ENCODE data around the gene SHC1.

SHC1 gene

GRCh38 chr1:154944401-154945159, 26.0 kb downstream of the SHC1 start:
- no peak for TF ChIP-seq POLR2AphosphoS5 (IDR thresholded peaks at IDR 0.05; ENCODE audit: low read depth, low read length)
- TF ChIP-seq, protein P1, sequence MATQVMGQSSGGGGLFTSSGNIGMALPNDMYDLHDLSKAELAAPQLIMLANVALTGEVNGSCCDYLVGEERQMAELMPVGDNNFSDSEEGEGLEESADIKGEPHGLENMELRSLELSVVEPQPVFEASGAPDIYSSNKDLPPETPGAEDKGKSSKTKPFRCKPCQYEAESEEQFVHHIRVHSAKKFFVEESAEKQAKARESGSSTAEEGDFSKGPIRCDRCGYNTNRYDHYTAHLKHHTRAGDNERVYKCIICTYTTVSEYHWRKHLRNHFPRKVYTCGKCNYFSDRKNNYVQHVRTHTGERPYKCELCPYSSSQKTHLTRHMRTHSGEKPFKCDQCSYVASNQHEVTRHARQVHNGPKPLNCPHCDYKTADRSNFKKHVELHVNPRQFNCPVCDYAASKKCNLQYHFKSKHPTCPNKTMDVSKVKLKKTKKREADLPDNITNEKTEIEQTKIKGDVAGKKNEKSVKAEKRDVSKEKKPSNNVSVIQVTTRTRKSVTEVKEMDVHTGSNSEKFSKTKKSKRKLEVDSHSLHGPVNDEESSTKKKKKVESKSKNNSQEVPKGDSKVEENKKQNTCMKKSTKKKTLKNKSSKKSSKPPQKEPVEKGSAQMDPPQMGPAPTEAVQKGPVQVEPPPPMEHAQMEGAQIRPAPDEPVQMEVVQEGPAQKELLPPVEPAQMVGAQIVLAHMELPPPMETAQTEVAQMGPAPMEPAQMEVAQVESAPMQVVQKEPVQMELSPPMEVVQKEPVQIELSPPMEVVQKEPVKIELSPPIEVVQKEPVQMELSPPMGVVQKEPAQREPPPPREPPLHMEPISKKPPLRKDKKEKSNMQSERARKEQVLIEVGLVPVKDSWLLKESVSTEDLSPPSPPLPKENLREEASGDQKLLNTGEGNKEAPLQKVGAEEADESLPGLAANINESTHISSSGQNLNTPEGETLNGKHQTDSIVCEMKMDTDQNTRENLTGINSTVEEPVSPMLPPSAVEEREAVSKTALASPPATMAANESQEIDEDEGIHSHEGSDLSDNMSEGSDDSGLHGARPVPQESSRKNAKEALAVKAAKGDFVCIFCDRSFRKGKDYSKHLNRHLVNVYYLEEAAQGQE (IDR thresholded peaks at IDR 0.05; ENCODE audit: insufficient read depth in 1 of 2, low read depth in 2 of 2, low read length in 2 of 2) = no peak
- no peak for TF ChIP-seq TAF1 (IDR thresholded peaks at IDR 0.05; ENCODE audit: borderline replicate concordance, insufficient read depth, low read length)
- TF ChIP-seq FOXP2 (optimal IDR thresholded peaks at IDR 0.05; ENCODE audit: borderline replicate concordance, extremely low read depth, extremely low read length, insufficient read depth) = no peak
- TF ChIP-seq SIN3A (IDR thresholded peaks at IDR 0.05; ENCODE audit: borderline replicate concordance, insufficient read depth, low read length) = no peak

DNA sequence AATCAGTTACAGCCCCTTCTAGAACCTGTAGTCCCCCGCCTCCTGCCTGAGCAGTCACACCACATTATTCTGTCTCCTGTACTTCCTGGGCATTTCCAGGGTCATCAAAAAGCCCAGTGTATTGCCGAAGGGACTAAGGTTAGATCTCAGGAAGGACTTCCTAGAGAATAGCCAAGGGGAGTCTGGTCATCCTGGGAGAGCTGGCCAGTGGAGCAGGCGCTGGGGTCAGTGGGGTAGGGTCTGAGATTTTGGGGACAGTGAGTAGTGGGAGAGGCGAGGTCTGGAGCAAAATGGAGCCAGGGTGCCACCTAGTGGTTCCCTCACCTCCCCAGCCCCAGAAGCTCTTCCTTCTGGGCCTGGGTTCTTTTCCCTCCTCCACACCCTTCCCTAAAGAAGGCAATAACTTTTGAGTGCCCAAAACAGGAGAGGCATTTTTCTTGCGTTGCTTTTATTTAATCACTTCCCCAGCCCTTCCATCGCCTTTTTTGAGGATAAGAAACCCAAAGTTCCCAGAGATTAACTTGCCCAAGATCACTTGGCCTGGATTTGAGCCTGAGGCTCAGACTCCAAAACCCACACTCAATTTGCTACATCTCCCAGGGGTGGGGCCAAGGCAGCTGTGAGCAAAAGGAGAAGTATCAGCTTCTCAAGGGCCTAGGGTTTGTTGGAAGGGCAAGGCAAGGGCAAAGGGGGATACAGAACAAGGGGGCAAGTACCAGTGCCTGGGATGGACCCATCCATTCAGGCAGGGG, 26.7 kb downstream of the SHC1 start:
- TF ChIP-seq, protein P1 (IDR thresholded peaks at IDR 0.05; ENCODE audit: insufficient read depth in 1 of 2, low read depth in 2 of 2, low read length in 2 of 2) = no peak
- no peak for TF ChIP-seq POLR2AphosphoS5 (IDR thresholded peaks at IDR 0.05; ENCODE audit: low read depth, low read length)
- no peak for TF ChIP-seq FOXP2 (optimal IDR thresholded peaks at IDR 0.05; ENCODE audit: borderline replicate concordance, extremely low read depth, extremely low read length, insufficient read depth)
- no peak for TF ChIP-seq TAF1 (IDR thresholded peaks at IDR 0.05; ENCODE audit: borderline replicate concordance, insufficient read depth, low read length)
- no peak for TF ChIP-seq SIN3A (IDR thresholded peaks at IDR 0.05; ENCODE audit: borderline replicate concordance, insufficient read depth, low read length)

- TF ChIP-seq POLR2AphosphoS5 (IDR thresholded peaks at IDR 0.05; ENCODE audit: low read depth, low read length) (no peak), TAF1 (IDR thresholded peaks at IDR 0.05; ENCODE audit: borderline replicate concordance, insufficient read depth, low read length) (no peak), SIN3A (IDR thresholded peaks at IDR 0.05; ENCODE audit: borderline replicate concordance, insufficient read depth, low read length) (no peak), FOXP2 (optimal IDR thresholded peaks at IDR 0.05; ENCODE audit: borderline replicate concordance, extremely low read depth, extremely low read length, insufficient read depth) (no peak)
- TF ChIP-seq, protein P1 (IDR thresholded peaks at IDR 0.05; ENCODE audit: insufficient read depth in 1 of 2, low read depth in 2 of 2, low read length in 2 of 2) = no peak
Observed at GRCh38 chr1:154941333-154942013, 29.1 kb downstream of the SHC1 start.

DNA sequence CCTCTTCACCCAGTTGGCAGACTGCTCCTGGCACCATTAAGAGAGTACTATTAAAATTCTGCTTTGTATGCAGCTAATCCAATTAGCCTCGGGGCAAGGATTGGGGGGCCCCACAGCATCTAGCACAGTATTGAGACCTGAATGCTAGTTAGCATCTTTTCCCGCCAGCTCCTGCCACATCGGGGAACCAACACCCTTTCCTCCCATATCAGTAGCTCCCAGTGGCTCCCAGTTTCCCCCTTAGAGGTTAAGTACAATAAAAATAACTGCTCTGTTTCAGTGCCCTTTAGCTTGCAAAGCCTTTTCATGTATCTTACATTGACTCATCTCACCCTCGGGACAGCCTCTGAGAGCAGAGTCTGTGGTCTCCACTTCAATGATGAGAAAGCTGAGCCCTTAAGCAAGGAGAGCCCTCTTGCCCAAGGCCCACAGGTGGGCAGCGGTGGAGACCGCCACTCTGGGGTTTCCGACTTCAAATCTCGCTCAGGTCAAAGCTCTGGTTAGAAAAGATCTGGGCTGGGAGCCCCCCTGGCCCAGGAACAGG, 29.8 kb downstream of the SHC1 start:
- no peak for TF ChIP-seq POLR2AphosphoS5 (IDR thresholded peaks at IDR 0.05; ENCODE audit: low read depth, low read length)
- TF ChIP-seq, protein P1 (IDR thresholded peaks at IDR 0.05; ENCODE audit: insufficient read depth in 1 of 2, low read depth in 2 of 2, low read length in 2 of 2) = no peak
- no peak for TF ChIP-seq TAF1 (IDR thresholded peaks at IDR 0.05; ENCODE audit: borderline replicate concordance, insufficient read depth, low read length)
- TF ChIP-seq FOXP2 (optimal IDR thresholded peaks at IDR 0.05; ENCODE audit: borderline replicate concordance, extremely low read depth, extremely low read length, insufficient read depth) = no peak
- TF ChIP-seq SIN3A (IDR thresholded peaks at IDR 0.05; ENCODE audit: borderline replicate concordance, insufficient read depth, low read length) = no peak
